Panc1 (cell line): ENCODE results near the gene SFMBT1.

ENCODE experiments used
- POLR2AphosphoS5 ChIP-seq: IDR thresholded peaks from 2 replicates; pipeline ENCODE4 v1.6.1; 2012; ENCODE audit warnings: mild to moderate bottlenecking, low read depth, low read length, moderate library complexity
- SIN3A ChIP-seq: IDR thresholded peaks from 2 replicates; pipeline ENCODE4 v1.6.1; 2012; ENCODE audit warnings: low read depth, mild to moderate bottlenecking, low read length, moderate library complexity, borderline replicate concordance; ENCODE audit not compliant: insufficient read depth
- TF ChIP-seq, protein P1 (sequence below): fragments of 450-650 bp; IDR thresholded peaks from 2 replicates; pipeline ENCODE4 v1.5.1; 2017; ENCODE audit warnings: mild to moderate bottlenecking
- TF ChIP-seq, protein P2 (sequence below), 2 experiments: IDR thresholded peaks; 2 replicates each; pipeline ENCODE4 v1.6.1; 2011 to 2012; ENCODE audit warnings: low read depth in 2 of 2, control low read depth in 1 of 2, low read length in 1 of 2, mild to moderate bottlenecking in 1 of 2, moderate library complexity in 1 of 2; ENCODE audit not compliant: insufficient read depth in 1 of 2

DNA sequence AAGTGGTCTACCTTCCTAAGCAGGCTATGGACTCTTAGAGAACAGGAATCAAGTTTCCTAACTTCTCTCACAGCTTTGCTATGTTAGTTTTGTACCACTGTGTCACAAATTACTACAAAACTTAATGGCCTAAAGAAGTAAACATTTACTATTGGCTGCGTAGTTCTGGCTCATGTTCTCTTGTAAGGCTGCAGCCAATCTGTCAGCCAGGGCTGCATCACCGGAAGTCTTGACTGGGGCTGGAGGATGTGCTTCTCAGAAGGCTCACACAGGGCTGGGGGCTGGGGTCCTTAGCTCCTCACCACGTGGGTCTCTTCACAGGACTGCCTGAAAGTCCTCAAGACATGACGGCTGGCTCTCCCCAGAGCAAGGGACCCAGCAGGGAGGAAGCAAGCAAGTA, 164.0 kb downstream of the SFMBT1 start:
- TF ChIP-seq, protein P1, sequence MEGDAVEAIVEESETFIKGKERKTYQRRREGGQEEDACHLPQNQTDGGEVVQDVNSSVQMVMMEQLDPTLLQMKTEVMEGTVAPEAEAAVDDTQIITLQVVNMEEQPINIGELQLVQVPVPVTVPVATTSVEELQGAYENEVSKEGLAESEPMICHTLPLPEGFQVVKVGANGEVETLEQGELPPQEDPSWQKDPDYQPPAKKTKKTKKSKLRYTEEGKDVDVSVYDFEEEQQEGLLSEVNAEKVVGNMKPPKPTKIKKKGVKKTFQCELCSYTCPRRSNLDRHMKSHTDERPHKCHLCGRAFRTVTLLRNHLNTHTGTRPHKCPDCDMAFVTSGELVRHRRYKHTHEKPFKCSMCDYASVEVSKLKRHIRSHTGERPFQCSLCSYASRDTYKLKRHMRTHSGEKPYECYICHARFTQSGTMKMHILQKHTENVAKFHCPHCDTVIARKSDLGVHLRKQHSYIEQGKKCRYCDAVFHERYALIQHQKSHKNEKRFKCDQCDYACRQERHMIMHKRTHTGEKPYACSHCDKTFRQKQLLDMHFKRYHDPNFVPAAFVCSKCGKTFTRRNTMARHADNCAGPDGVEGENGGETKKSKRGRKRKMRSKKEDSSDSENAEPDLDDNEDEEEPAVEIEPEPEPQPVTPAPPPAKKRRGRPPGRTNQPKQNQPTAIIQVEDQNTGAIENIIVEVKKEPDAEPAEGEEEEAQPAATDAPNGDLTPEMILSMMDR: no peak
- no peak for TF ChIP-seq POLR2AphosphoS5
- no peak for TF ChIP-seq SIN3A
- TF ChIP-seq, protein P2, sequence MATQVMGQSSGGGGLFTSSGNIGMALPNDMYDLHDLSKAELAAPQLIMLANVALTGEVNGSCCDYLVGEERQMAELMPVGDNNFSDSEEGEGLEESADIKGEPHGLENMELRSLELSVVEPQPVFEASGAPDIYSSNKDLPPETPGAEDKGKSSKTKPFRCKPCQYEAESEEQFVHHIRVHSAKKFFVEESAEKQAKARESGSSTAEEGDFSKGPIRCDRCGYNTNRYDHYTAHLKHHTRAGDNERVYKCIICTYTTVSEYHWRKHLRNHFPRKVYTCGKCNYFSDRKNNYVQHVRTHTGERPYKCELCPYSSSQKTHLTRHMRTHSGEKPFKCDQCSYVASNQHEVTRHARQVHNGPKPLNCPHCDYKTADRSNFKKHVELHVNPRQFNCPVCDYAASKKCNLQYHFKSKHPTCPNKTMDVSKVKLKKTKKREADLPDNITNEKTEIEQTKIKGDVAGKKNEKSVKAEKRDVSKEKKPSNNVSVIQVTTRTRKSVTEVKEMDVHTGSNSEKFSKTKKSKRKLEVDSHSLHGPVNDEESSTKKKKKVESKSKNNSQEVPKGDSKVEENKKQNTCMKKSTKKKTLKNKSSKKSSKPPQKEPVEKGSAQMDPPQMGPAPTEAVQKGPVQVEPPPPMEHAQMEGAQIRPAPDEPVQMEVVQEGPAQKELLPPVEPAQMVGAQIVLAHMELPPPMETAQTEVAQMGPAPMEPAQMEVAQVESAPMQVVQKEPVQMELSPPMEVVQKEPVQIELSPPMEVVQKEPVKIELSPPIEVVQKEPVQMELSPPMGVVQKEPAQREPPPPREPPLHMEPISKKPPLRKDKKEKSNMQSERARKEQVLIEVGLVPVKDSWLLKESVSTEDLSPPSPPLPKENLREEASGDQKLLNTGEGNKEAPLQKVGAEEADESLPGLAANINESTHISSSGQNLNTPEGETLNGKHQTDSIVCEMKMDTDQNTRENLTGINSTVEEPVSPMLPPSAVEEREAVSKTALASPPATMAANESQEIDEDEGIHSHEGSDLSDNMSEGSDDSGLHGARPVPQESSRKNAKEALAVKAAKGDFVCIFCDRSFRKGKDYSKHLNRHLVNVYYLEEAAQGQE (IDR thresholded peaks at IDR 0.05; ENCODE audit: insufficient read depth in 1 of 2, low read depth in 2 of 2, low read length in 1 of 2): no peak
